Liver (tissue), 3 donors: ENCODE data around the gene ST6GALNAC3.

Source experiments
- CTCF ChIP-seq: fragments of 150-350 bp; IDR thresholded peaks from 2 replicates; pipeline ENCODE4 v1.5.1; 2017; ENCODE audit warnings: improper control_type of control experiment, low read depth, low read length; ENCODE audit not compliant: missing input control
- GABPA ChIP-seq, 2 donors: IDR thresholded peaks in 1 of 2; conservative IDR thresholded peaks in 1 of 2; 2 replicates each; pipeline ENCODE4 v1.6.1; 2016; ENCODE audit warnings: antibody characterized with exemption in 2 of 2, mild to moderate bottlenecking in 1 of 2, moderate library complexity in 1 of 2
- MAX ChIP-seq: IDR thresholded peaks from 2 replicates; pipeline ENCODE4 v1.6.1; 2016; ENCODE audit warnings: antibody characterized with exemption
- RAD21 ChIP-seq, 2 donors: IDR thresholded peaks; 2 replicates each; pipeline ENCODE4 v1.6.1; 2016; ENCODE audit warnings: antibody characterized with exemption in 2 of 2, mild to moderate bottlenecking in 2 of 2
- SP1 ChIP-seq: IDR thresholded peaks from 2 replicates; pipeline ENCODE4 v1.6.1; 2018; ENCODE audit warnings: antibody characterized with exemption, mild to moderate bottlenecking
- donor health status: healthy.
- donor health status: healthy.

GRCh38 chr1:76583235-76583868 lies 508.8 kb downstream of the ST6GALNAC3 start:
- no peak for TF ChIP-seq CTCF
- no peak for TF ChIP-seq GABPA (IDR thresholded peaks at IDR 0.05 in 1 of 2, conservative IDR thresholded peaks at IDR 0.05 in 1 of 2)
- no peak for TF ChIP-seq SP1
- TF ChIP-seq MAX: no peak
- no peak for TF ChIP-seq RAD21 (IDR thresholded peaks at IDR 0.05)
